A549 (cell line): ENCODE measurements around the gene TCAF1.

ENCODE experiments used
- CHD4 ChIP-seq: fragments of 200-600 bp; sonication (generic); IDR thresholded peaks from 2 replicates; pipeline ENCODE4 v1.6.1; 2016; ENCODE audit warnings: antibody characterized with exemption, mild to moderate bottlenecking, borderline replicate concordance
- KDM5A ChIP-seq: fragments of 200-600 bp; sonication (generic); IDR thresholded peaks from 2 replicates; pipeline ENCODE4 v1.6.1; 2016; ENCODE audit warnings: antibody characterized with exemption, mild to moderate bottlenecking
- PHF8 ChIP-seq: fragments of 200-600 bp; sonication (generic); IDR thresholded peaks from 2 replicates; pipeline ENCODE4 v1.6.1; 2016; ENCODE audit warnings: low read depth, mild to moderate bottlenecking, antibody characterized with exemption, moderate library complexity, borderline replicate concordance
- POLR2A ChIP-seq: IDR thresholded peaks from 2 replicates; pipeline ENCODE4 v1.6.1; 2012; ENCODE audit warnings: mild to moderate bottlenecking, low read length
- RNF2 ChIP-seq: fragments of 200-600 bp; sonication (generic); IDR thresholded peaks from 2 replicates; pipeline ENCODE4 v1.6.1; 2016; ENCODE audit warnings: low read depth, mild to moderate bottlenecking, antibody characterized with exemption, moderate library complexity, borderline replicate concordance
- USF2 ChIP-seq: fragments of 450-650 bp; IDR thresholded peaks from 2 replicates; pipeline ENCODE4 v1.6.1; 2014; ENCODE audit warnings: antibody characterized with exemption
- TF ChIP-seq, protein P1 (sequence below): fragments of >200 bp; sonication (Bioruptor Twin); formaldehyde crosslinking; IDR thresholded peaks from 3 replicates; pipeline ENCODE4 v1.5.1; 2016
- TF ChIP-seq, protein P2 (sequence below): IDR thresholded peaks from 2 replicates; pipeline ENCODE4 v1.6.1; 2012
- TF ChIP-seq, protein P3 (sequence below): IDR thresholded peaks from 2 replicates; pipeline ENCODE4 v1.6.1; 2012

GRCh38 chr7:143936087-143937009 lies 34.4 kb upstream of the TCAF1 start:
- no peak for TF ChIP-seq RNF2
- TF ChIP-seq, protein P1, sequence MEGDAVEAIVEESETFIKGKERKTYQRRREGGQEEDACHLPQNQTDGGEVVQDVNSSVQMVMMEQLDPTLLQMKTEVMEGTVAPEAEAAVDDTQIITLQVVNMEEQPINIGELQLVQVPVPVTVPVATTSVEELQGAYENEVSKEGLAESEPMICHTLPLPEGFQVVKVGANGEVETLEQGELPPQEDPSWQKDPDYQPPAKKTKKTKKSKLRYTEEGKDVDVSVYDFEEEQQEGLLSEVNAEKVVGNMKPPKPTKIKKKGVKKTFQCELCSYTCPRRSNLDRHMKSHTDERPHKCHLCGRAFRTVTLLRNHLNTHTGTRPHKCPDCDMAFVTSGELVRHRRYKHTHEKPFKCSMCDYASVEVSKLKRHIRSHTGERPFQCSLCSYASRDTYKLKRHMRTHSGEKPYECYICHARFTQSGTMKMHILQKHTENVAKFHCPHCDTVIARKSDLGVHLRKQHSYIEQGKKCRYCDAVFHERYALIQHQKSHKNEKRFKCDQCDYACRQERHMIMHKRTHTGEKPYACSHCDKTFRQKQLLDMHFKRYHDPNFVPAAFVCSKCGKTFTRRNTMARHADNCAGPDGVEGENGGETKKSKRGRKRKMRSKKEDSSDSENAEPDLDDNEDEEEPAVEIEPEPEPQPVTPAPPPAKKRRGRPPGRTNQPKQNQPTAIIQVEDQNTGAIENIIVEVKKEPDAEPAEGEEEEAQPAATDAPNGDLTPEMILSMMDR, result no peak
- TF ChIP-seq PHF8, result no peak
- no peak for TF ChIP-seq POLR2A
- TF ChIP-seq, protein P2, sequence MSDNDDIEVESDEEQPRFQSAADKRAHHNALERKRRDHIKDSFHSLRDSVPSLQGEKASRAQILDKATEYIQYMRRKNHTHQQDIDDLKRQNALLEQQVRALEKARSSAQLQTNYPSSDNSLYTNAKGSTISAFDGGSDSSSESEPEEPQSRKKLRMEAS, result no peak
- TF ChIP-seq KDM5A, result no peak
- no peak for TF ChIP-seq CHD4
- TF ChIP-seq, protein P3, sequence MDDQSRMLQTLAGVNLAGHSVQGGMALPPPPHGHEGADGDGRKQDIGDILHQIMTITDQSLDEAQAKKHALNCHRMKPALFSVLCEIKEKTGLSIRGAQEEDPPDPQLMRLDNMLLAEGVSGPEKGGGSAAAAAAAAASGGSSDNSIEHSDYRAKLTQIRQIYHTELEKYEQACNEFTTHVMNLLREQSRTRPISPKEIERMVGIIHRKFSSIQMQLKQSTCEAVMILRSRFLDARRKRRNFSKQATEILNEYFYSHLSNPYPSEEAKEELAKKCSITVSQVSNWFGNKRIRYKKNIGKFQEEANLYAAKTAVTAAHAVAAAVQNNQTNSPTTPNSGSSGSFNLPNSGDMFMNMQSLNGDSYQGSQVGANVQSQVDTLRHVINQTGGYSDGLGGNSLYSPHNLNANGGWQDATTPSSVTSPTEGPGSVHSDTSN, result no peak
- TF ChIP-seq USF2, result no peak
